Gastroesophageal sphincter (tissue), 3 donors: ENCODE data around the gene TIMM8B.

ENCODE experiments used
- CTCF ChIP-seq, 4 experiments: fragments of 200-600 bp in 2 of 4; fragments of 450-650 bp in 2 of 4; sonication (generic) in 1 of 4; IDR thresholded peaks; one replicate each; pipeline ENCODE4 v1.5.1; 2017 to 2019; ENCODE audit warnings: antibody characterized with exemption in 4 of 4, mild to moderate bottlenecking in 2 of 4, moderate library complexity in 2 of 4
- POLR2A ChIP-seq, 2 donors: fragments of 450-650 bp; IDR thresholded peaks; one replicate each; pipeline ENCODE4 v1.6.1; 2017; ENCODE audit warnings: antibody characterized with exemption in 2 of 2, mild to moderate bottlenecking in 2 of 2, moderate library complexity in 1 of 2
- POLR2AphosphoS5 ChIP-seq: sonication (generic); formaldehyde crosslinking; IDR thresholded peaks from one replicate; pipeline ENCODE4 v1.6.1; 2017; ENCODE audit warnings: antibody characterized with exemption

- TF ChIP-seq CTCF (IDR thresholded peaks at IDR 0.05) (no peak), POLR2AphosphoS5 (no peak), POLR2A (IDR thresholded peaks at IDR 0.05) (no peak)
Measured at GRCh38 chr11:112087212-112087611, 656 bp upstream of the TIMM8B start.
